Coronary artery (tissue), 2 donors: ENCODE data around the gene ALOX5.
"Not testable (repeated sequence)": the region's sequence is repeated elsewhere in the genome, so short reads cannot be mapped to it uniquely, and the experiment has no call there.

ENCODE experiments used
- DNase-seq: peaks from one replicate; pipeline ENCODE4 v3.0.0-alpha.2; 2017; ENCODE audit warnings: low spot score
- H3K27ac ChIP-seq, 2 donors: fragments of 200-600 bp; sonication (generic); one replicate each; pipeline ENCODE4 v1.5.1; 2016 to 2019
- H3K4me3 ChIP-seq: fragments of 200-600 bp; sonication (generic); 2 replicates; pipeline ENCODE4 v1.5.1; 2016; ENCODE audit warnings: mild to moderate bottlenecking, moderate library complexity
- TF ChIP-seq, protein P1 (sequence below): fragments of 200-600 bp; sonication (generic); IDR thresholded peaks from one replicate; pipeline ENCODE4 v1.5.1; 2019; ENCODE audit warnings: antibody characterized with exemption

ALOX5 gene

DNA sequence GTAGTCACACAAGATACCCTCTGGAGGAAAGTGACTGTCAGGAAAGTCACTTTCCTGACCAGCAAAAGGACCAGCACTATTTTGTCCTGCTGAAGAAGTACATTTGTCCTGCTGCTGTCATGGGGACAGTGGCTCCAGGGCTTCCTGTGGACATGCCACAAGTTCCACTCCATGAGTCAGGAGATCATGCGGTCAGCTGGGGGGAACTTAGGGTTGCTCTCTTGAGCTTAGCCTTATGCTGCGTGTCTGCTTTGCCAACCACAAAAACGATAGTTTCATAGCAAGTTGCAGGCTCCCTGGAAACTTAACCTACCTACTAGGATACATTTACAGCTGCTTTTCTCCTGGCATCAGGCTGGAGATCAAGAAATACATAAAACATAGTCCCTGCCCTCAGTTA is 19.8 kb upstream of the ALOX5 start:
- no peak overlapping the region for H3K27ac ChIP-seq
- H3K4me3 ChIP-seq, result no peak overlapping the region
- TF ChIP-seq, protein P1, sequence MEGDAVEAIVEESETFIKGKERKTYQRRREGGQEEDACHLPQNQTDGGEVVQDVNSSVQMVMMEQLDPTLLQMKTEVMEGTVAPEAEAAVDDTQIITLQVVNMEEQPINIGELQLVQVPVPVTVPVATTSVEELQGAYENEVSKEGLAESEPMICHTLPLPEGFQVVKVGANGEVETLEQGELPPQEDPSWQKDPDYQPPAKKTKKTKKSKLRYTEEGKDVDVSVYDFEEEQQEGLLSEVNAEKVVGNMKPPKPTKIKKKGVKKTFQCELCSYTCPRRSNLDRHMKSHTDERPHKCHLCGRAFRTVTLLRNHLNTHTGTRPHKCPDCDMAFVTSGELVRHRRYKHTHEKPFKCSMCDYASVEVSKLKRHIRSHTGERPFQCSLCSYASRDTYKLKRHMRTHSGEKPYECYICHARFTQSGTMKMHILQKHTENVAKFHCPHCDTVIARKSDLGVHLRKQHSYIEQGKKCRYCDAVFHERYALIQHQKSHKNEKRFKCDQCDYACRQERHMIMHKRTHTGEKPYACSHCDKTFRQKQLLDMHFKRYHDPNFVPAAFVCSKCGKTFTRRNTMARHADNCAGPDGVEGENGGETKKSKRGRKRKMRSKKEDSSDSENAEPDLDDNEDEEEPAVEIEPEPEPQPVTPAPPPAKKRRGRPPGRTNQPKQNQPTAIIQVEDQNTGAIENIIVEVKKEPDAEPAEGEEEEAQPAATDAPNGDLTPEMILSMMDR, result no peak
- DNase-seq, result no peak

- DNase-seq, result no peak
- Histone ChIP-seq H3K4me3 (no peak overlapping the region), H3K27ac (no peak overlapping the region)
- TF ChIP-seq, protein P1, result no peak
Observed at GRCh38 chr10:45355494-45355893, 18.5 kb upstream of the ALOX5 start.

- H3K27ac ChIP-seq, DNase-seq, H3K4me3 ChIP-seq: not testable (repeated sequence)
Observed at GRCh38 chr10:45358961-45359360, 15.1 kb upstream of the ALOX5 start.

DNA sequence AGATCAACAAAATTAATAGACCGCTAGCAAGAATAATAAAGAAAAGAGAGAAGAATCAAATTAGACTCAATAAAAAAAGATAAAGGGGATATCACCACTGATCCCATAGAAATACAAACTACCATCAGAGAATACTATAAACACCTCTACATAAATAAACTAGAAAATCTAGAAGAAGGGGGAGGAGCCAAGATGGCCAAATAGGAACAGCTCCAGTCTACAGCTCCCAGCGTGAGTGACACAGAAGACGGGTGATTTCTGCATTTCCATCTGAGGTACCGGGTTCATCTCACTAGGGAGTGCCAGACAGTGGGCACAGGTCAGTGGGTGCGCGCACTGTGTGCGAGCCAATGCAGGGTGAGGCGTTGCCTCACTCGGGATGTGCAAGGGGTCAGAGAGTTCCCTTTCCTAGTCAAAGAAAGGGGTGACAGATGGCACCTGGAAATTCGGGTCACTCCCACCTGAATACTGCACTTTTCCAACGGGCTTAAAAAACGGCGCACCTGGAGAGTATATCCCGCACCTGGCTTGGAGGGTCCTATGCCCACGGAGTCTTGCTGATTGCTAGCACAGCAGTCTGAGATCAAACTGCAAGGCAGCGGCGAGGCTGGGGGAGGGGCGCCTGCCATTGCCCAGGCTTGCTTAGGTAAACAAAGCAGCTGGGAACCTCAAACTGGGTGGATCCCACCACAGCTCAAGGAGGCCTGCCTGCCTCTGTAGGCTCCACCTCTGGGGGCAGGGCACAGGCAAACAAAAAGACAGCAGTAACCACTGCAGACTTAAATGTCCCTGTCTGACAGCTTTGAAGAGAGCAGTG is 11.8 kb upstream of the ALOX5 start:
- not testable (repeated sequence) for H3K27ac ChIP-seq, H3K4me3 ChIP-seq, DNase-seq

DNA sequence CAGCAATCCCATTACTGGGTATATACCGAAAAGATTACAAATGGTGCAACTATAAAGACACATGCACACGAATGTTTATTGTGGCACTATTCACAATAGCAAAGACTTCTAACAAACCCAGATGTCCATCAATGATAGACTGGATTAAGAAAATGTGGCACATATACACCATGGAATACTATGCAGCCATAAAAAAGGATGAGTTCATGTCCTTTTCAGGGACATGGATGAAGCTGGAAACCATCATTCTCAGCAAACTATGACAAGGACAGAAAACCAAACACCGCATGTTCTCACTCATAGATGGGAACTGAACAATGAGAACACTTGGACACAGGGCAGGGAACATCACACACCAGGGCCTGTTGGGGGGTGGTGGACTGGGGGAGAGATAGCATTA is 6.4 kb upstream of the ALOX5 start:
- not testable (repeated sequence) for DNase-seq, H3K4me3 ChIP-seq, H3K27ac ChIP-seq

GRCh38 chr10:45368181-45368580 is 5.8 kb upstream of the ALOX5 start:
- no peak for DNase-seq
- TF ChIP-seq, protein P1, result no peak
- H3K27ac ChIP-seq, result no peak overlapping the region
- no peak overlapping the region for H3K4me3 ChIP-seq

DNA sequence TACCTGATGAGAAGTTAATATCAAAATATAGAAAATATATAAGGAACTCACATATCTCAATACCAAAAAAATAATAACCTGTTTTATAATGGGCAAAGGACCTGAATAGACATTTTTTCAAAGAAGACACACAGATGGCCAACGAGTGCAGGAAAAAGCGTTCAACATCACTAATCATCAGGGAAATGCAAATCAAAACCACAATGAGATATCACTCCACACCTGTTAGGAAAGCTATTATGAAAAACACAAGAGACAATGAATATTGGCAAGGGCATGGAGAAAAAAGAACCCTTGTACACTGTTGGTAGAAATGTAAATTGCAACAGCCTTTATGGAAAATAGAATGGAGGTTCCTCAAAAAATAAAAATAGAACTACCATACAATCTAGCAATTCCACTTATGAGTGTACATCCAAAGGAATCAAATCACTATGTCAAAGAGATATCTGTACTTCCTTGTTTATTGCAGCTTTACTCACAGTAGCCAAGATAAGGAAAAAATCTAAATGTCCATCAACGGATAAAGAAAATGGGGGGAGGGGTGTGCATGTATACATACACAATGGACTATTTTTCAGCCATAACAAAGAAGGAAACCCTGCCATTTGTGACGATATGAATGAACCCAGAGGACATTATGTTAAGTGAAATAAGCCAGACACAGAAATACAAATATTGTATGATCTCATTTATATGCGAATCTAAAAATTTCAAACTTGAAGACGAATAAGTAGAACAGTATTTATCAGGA is 3.6 kb upstream of the ALOX5 start:
- Histone ChIP-seq H3K4me3 (no peak overlapping the region), H3K27ac (no peak overlapping the region)
- no peak for DNase-seq
- TF ChIP-seq, protein P1, result no peak

GRCh38 chr10:45371560-45371959 is 2.5 kb upstream of the ALOX5 start:
- Histone ChIP-seq H3K27ac (no peak overlapping the region), H3K4me3 (no peak overlapping the region)
- no peak for DNase-seq
- TF ChIP-seq, protein P1, result no peak
